HEK293 (cell line): ENCODE results near the gene PAPOLB.

ENCODE experiments used
- CTCF ChIP-seq: fragments of 450-650 bp; formaldehyde crosslinking; IDR thresholded peaks from 2 replicates; pipeline ENCODE4 v1.5.1; 2016; ENCODE audit warnings: missing biosample characterization, missing genetic modification characterization
- MEIS1 ChIP-seq: sonication (generic); formaldehyde crosslinking; IDR thresholded peaks from 2 replicates; pipeline ENCODE4 v1.8.1; 2022; ENCODE audit warnings: missing genetic modification reagents, mild to moderate bottlenecking, borderline replicate concordance
- ZNF175 ChIP-seq: fragments of 450-650 bp; formaldehyde crosslinking; IDR thresholded peaks from 2 replicates; pipeline ENCODE4 v1.5.1; 2016; ENCODE audit warnings: missing biosample characterization, missing genetic modification characterization
- ZNF645 ChIP-seq: fragments of 450-650 bp; formaldehyde crosslinking; IDR thresholded peaks from 2 replicates; pipeline ENCODE4; 2016; ENCODE audit warnings: missing biosample characterization, missing genetic modification characterization

- no peak for TF ChIP-seq MEIS1 (CRISPR knock-in tag)
- TF ChIP-seq CTCF, result no peak
- TF ChIP-seq ZNF645 (tag by site-specific recombination), result no peak
- no peak for TF ChIP-seq ZNF175 (tag by site-specific recombination)
These were observed 5.0 kb upstream of the PAPOLB start for GRCh38 chr7:4866528-4867496.
